22Rv1 (cell line): ENCODE data around the gene TMEM9B.

ENCODE experiments used
- H3K27ac ChIP-seq: fragments of 450-650 bp; 2 replicates; pipeline ENCODE4 v1.5.1; 2017
- ZFX ChIP-seq: fragments of 450-650 bp; IDR thresholded peaks from 2 replicates; pipeline ENCODE4 v1.6.1; 2017; ENCODE audit warnings: antibody characterized with exemption, borderline replicate concordance
- TF ChIP-seq, protein P1 (sequence below): fragments of 450-650 bp; IDR thresholded peaks from 2 replicates; pipeline ENCODE4 v1.5.1; 2017; ENCODE audit warnings: mild to moderate bottlenecking

TMEM9B gene

DNA sequence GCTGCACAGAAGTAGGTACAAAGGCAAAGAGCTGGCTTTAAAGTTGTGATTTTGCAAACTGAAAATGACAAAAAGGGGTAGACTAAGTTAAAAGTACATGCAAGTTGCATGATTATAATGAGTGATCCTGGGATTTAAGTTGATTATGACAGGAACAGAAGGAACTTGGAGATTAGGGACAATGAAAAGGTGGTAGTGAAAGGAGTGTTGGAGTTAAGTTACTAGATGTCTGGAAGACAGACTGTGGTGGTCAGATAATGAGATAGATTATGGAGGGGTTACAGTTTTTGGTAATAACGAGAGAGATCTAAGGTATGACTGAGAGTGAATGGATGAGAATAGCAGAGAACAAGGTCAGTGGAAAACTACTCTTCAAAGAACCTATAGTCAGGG lies 7.7 kb upstream of the TMEM9B start:
- no peak overlapping the region for H3K27ac ChIP-seq
- TF ChIP-seq, protein P1, sequence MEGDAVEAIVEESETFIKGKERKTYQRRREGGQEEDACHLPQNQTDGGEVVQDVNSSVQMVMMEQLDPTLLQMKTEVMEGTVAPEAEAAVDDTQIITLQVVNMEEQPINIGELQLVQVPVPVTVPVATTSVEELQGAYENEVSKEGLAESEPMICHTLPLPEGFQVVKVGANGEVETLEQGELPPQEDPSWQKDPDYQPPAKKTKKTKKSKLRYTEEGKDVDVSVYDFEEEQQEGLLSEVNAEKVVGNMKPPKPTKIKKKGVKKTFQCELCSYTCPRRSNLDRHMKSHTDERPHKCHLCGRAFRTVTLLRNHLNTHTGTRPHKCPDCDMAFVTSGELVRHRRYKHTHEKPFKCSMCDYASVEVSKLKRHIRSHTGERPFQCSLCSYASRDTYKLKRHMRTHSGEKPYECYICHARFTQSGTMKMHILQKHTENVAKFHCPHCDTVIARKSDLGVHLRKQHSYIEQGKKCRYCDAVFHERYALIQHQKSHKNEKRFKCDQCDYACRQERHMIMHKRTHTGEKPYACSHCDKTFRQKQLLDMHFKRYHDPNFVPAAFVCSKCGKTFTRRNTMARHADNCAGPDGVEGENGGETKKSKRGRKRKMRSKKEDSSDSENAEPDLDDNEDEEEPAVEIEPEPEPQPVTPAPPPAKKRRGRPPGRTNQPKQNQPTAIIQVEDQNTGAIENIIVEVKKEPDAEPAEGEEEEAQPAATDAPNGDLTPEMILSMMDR, result no peak
- no peak for TF ChIP-seq ZFX

DNA sequence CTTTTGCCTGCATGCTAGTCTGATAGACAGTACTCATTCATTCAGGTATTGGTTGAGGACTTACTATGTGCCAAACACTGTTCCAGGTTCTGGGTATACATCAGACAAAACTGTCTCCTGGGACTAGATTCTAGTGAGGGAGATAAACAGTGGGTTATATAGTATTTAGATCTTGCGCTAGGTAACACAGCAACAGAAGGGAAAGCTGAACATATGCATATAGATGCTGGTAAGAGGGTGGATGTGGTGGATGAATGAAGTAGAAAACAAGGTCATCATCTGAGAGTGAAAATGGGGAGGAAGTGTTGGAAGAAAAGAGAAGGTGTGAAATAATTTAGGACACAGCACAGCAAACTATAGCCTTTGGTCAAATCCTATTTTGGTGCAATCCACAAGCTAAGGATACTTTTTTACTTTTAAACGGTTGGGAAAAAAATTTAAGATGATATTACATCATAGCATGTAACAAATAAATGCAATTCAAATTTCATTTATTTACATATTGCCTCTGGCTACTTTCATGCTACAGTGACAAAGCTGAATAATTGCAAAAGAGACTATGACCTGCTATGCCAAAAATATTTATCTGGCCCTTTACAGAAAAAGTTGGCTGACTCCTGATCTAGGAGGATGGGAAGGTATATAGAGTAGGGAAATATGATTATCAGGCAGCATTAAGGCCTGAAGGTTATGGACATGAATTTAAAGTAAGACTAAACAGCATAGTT lies 7.1 kb upstream of the TMEM9B start:
- H3K27ac ChIP-seq, result no peak overlapping the region
- TF ChIP-seq, protein P1, result no peak
- TF ChIP-seq ZFX, result no peak

DNA sequence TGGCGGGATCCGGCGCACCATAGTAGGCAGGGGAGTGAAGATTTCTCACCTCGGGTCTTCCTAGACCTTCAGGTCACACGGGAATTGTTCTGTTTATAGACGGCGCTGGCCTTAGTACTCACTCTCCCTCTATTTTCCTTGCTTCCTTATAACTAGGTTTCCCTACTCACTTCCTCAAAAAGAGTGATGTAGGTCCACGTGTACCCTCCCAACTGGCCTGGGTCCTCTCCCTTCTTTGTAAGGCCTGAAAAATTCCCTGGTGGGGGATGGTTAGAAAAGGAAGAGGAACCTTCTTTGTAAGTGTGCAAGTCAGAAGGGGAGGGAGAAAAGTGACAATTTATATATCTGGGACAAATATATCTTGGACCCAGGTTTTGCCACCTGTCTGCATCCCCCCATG lies 2.9 kb upstream of the TMEM9B start:
- TF ChIP-seq, protein P1, result no peak
- H3K27ac ChIP-seq, result no peak overlapping the region

DNA sequence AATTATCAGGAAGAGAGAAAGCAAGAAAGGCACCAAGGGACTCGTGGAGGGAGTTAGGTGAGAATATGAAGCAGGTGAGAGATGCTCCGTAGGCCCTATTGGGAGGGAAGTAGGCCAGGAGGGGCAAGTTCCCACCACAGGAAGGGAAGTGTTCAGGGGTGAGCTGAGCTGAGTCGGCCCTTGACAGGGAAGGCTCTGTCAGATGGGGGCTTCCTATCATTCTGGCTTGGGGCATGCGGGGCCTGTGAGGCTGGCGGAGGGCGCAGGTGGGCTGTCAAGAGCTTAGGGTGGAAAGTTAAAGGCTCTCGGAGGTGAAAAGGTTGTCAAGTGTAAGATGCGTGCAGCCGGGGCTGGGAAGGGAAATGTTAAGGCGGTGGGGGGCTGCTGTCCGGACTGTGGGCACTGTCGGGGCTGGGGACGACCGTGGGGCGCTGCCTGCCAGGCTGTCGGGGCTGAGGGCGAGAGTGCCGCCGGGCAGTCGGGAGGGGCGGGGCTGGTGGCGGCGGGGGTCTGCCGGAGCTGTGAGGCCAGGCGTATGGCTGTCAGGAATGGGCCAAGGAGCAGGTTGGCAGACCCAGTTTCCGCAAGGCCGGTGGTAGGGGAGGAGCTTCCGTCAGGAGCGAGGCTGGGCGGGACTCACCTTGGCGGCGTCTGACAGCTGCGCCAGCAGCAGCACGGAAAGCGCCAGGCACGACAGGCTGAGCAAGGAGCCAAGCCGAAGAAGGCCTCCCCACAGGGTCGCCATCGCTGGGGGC lies 496 bp downstream of the TMEM9B start:
- H3K27ac ChIP-seq, result peak overlapping the region; percentile 91
- TF ChIP-seq, protein P1, result no peak
- TF ChIP-seq ZFX, result no peak

DNA sequence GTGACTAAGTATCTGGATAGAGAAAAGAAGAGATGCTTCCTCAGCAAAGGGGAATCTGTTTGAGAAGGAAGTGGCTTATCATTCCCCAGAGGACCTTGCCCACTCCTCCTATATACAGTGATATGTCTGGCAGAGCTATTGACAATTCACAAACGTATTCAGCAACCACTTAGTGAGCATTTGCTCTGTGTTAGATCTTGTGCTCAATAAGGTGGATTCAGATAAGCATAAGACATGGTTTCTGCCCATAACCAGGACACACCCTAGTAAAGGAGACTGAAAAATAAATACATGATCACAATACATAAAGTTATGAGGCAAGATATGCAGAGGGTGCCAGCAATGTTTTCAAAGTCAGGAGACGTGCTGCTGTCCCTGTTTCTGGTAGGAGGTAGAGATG lies 1.4 kb downstream of the TMEM9B start:
- TF ChIP-seq, protein P1, result no peak
- no peak for TF ChIP-seq ZFX
- H3K27ac ChIP-seq, result peak overlapping the region; percentile 91

DNA sequence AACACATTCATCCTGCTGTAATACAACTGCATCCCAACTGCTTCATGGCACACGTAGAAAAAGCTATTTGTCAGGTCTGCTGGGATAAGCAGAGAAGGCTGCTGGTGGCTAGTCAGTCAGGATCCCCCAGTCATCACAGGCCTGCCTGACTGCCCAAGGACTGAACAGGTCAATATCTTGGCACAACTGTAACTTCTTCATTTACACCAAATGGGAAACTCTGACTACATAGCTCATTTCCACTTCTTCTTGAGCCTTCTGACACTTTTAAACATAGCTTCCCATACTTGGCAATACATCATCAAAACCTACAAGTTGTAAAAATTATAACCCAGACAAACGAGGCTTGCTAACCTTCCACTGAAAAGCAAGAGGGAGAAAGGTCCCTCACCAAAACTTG lies 2.8 kb downstream of the TMEM9B start:
- TF ChIP-seq, protein P1, result no peak
- no peak for TF ChIP-seq ZFX
- H3K27ac ChIP-seq, result no peak overlapping the region

DNA sequence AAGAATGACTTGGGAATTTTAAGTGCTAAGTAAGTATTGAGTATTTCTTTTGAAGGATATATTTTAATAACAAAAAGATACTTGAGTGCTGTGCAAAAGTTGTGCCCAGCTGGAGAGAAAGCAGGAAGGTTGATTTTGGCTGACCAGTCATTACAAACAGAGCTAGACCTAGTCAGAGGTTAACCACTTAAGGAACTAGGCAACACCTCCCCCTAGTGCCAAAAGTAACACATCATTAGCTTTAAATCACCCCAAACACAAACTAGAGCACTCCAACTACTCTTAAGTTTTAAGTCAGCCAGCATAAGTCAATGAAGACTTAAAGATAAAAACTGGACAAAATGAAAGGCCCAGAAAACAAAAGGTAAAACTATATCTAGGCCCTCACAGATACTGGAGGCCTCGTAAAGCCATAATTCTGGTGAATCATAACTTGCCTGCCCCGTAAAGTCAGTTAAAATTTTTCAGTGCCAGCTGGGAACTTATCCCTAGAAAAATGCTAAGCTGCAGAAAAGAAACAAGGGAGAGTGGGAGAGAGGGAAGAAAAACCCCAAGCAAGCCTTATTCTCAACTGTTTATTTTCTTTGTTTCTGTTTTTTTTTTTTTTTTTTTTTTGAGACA lies 4.6 kb downstream of the TMEM9B start:
- peak overlapping the region; percentile 37; the same call in 1 of the 2 replicates for H3K27ac ChIP-seq
- TF ChIP-seq, protein P1, result peak; percentile 81
- no peak for TF ChIP-seq ZFX
